ENCODE measurements around the gene APOA4.
A peak's percentile ranks its signal among the peaks of the same experiment; 100 is the strongest.
"Not testable (repeated sequence)": the region's sequence is repeated elsewhere in the genome, so short reads cannot be mapped to it uniquely, and the experiment has no call there.

The APOA4 gene

DNA sequence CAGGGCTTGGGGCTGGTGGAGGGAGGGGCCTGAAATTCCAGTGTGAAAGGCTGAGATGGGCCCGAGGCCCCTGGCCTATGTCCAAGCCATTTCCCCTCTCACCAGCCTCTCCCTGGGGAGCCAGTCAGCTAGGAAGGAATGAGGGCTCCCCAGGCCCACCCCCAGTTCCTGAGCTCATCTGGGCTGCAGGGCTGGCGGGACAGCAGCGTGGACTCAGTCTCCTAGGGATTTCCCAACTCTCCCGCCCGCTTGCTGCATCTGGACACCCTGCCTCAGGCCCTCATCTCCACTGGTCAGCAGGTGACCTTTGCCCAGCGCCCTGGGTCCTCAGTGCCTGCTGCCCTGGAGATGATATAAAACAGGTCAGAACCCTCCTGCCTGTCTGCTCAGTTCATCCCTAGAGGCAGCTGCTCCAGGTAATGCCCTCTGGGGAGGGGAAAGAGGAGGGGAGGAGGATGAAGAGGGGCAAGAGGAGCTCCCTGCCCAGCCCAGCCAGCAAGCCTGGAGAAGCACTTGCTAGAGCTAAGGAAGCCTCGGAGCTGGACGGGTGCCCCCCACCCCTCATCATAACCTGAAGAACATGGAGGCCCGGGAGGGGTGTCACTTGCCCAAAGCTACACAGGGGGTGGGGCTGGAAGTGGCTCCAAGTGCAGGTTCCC is 6.5 kb upstream of the APOA4 start, which contains the start of gene APOC3:
TSS of gene APOC3 (plus strand) at position 383 of the 659 bp plus-strand sequence. CDS start 676 bp downstream, outside the sequence.
- no peak for DNase-seq (ENCODE audit: low spot score)

DNA sequence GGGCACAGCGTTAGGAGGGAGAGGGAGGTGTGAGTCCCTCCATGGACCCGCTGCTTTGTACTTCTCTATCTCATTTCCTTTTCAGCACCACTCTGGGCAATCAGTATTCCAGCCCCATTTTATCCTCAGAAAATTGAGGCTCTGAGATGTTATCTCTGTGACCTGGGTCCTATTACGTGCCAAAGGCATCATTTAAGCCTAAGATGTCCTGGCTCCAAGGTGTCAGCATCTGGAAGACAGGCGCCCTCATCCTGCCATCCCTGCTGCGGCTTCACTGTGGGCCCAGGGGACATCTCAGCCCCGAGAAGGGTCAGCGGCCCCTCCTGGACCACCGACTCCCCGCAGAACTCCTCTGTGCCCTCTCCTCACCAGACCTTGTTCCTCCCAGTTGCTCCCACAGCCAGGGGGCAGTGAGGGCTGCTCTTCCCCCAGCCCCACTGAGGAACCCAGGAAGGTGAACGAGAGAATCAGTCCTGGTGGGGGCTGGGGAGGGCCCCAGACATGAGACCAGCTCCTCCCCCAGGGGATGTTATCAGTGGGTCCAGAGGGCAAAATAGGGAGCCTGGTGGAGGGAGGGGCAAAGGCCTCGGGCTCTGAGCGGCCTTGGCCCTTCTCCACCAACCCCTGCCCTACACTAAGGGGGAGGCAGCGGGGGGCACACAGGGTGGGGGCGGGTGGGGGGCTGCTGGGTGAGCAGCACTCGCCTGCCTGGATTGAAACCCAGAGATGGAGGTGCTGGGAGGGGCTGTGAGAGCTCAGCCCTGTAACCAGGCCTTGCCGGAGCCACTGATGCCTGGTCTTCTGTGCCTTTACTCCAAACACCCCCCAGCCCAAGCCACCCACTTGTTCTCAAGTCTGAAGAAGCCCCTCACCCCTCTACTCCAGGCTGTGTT is 5.8 kb upstream of the APOA4 start:
- DNase-seq (ENCODE audit: low spot score): no peak

DNA sequence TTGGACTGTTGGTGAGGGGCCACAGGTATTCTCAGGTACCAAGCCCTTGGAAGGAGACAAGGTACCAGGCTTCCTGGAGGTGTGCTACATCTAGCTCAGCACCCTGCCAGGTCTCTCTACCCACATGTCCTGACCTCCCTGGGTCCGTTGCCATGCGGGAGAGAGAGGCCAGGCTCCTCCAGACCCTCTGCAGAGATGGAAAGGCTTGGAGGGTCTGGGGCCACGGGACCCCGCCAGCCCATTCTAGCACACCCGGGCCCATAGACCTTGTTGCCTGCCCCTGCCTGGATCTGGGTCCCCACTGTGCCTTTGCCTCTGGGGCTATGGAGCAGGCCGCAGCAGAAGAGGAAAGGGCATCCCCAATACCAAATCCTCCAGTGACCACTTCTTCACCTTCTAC is 4.4 kb upstream of the APOA4 start:
- no peak for DNase-seq (ENCODE audit: low spot score)

DNA sequence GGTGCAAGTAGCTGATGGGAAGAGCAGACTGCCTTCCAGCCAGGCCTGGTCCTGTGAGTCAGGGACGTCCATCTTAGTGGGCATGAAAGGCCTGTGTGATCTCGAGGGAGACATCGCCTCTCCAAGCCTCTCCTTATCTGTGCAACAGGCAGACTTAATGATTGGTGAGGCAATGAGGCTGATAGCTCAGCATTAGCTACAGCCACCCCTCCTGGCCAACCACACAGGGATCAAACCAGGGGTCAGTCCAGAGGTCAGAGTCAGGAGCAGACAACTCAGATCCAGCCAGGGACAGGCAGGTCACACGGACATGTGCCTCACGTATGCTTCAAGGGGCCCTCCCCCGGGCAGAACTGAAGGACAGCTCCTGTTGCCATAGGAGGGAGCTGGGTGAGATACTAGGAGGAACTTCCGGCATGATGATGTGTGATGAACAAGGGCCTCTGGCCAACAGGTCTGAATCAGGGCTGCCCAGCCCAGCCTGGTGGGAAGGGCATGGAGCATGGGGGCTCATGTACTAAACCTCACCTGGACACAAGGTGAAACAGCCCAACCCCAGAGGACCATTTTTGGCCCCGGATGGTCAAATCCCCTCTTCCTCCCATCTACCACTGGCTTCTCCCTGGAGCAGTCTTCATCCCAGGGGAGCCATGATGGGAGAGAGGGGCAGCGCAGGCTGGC is 3.8 kb upstream of the APOA4 start:
- no peak for DNase-seq (ENCODE audit: low spot score)

DNA sequence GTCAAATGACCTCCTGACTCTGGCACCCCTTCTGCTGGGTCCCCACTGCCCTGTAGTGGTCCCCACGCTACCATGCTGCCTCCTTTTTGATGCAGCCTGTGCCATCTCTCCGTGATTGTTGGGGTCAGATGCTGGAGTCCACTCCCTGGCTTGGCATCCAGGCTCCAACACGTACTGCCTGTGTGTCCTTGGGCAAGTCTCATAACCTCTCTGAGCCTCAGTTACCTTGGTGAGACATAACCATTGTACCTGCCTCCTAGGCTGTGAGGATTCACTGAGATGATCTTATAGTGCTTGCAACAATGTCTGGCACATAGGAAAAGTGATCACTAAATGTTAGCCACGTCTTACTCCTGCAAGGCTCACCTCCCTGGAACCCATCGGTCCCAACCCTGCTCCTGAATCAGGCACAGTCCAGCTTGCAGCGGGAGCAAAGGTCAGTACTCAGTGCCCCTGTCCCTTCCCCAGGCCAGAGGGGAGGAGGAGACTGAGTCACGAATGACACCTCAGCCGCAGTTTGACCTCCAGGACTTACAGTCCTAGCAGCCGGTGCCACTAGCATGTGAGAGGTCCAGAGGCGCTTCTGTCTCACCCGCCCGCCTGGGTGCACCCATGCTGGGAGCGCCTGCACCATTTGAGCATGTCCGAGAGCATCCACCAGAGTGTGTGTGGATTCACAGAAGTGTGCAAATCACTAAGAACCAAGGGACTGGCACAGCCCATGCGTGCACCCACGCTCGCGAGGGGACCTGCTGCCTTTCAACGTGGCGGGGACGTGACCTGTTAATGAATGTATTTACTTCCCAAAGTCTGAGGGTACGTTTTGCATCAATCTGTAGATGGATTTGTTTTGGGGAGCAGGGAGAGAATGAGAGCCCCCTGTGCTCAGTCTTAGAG is 3.0 kb upstream of the APOA4 start:
- no peak for DNase-seq (ENCODE audit: low spot score)

DNA sequence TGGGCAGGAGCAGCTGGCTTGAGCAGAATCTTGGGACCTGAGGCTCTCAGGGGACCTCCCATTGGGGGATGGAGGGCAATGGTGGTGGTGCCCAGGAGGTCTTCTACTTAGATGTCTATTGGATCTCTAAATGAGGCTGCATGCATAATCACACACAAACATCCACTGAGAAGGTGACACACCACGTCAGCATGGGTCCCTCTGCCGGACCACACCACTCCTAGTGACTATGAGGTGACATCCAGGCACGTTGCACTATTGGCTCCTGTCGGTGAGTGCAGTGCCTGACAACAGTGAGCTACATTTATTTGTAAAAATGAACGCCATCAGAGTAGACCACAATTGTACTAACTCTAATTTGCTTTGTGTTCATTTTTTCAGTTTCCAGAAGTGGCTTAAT is 2.3 kb upstream of the APOA4 start:
- no peak for DNase-seq (ENCODE audit: low spot score)

DNA sequence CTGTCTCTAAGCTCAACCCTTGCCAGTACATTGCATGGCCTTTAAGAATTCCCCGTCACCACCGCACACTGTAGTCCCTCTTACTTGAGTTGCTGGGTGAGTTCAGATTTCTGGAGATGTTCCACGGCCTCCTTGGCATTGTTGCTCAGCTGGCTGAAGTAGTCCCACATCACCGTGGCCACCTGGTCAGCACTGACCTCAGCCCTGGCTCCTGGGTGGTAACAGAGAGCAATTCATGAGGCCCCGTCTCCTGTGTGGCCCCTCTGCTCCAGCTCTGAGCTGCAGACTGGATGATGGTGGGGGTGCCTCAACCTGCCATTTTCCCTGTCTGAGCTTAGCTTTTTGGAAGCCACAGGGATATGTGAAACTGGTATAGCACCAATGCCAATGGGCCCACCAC is 529 bp downstream of the APOA4 start:
- DNase-seq (ENCODE audit: low spot score): no peak

DNA sequence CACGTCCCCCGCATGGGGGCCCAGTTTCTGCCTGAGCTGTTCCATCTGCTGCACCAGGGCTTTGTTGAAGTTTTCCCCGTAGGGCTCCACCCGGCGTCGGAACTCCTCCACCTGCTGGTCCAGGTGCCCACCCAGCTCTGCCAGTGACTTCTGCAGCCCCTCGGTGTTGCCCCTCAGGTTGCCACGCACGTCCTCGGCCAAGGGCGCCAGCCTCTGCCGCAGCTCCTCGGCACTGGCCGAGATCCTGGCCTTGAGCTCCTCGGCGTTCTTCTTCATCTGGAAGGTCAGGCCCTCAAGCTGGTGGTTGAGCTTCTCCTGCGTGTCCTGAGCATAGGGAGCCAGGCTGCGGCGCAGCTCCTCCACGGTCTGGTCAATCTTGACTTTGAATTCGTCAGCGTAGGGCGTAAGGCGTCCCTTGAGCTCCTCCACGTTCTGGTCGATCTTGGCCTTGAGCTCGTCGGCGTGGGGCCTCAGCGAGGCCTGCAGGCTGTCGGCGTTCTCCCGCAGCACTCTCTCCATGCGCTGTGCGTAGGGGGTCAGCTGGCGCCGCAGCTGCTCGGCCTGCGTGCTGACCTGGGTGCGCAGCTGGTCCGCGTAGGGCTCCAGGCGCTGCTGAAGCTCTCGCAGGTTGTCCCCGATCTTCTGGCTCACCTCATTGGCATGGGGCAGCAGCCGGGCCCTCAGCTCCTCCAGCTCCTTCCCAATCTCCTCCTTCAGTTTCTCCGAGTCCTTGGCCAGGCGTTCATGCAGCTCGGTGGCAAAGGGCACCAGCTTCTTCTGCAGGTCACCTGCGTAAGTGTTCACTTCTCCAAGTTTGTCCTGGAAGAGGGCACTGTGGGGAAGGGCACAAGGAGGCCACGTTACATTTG is 1.8 kb downstream of the APOA4 start:
- peak; percentile 2 for DNase-seq (ENCODE audit: low spot score)

DNA sequence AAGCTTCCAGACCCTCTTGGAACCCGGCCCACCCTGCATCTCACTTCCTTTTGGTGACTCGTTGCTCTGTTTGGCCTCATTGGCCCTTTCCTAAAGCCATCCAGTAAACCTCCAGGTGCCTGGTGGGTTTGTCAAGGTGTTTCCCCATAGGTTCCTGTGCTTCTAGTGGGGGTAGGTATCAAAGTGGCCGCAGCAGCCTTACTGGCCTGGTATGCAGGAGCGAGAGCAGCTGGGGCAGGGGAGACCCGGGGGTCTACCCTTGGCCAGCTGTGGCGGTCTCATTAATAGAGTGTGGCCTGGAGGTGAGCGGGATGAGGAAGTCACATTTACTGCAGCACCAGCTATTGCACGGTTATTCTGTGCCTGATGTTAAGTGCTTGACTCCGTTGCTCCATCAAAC is 4.1 kb downstream of the APOA4 start:
- DNase-seq (ENCODE audit: low spot score): no peak

DNA sequence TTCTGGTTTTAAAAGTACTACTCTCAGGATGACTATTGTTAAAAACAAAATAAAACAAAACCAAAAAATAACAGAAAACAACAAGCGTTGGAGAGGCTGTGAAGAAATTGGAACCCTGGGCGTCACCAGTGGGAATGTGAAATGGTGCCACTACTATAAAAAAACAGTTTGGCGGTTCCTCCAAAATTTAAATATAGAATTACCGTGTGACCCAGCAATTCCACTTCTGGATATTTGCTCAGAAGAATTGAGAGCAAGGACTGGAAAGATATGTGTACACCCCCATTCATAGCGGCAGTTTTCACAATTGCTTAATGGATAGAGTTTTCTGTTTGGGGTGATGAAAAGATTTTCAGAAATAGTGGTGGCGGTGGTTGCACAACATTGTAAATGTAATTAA is 8.6 kb downstream of the APOA4 start:
- no peak for DNase-seq (ENCODE audit: low spot score)

DNA sequence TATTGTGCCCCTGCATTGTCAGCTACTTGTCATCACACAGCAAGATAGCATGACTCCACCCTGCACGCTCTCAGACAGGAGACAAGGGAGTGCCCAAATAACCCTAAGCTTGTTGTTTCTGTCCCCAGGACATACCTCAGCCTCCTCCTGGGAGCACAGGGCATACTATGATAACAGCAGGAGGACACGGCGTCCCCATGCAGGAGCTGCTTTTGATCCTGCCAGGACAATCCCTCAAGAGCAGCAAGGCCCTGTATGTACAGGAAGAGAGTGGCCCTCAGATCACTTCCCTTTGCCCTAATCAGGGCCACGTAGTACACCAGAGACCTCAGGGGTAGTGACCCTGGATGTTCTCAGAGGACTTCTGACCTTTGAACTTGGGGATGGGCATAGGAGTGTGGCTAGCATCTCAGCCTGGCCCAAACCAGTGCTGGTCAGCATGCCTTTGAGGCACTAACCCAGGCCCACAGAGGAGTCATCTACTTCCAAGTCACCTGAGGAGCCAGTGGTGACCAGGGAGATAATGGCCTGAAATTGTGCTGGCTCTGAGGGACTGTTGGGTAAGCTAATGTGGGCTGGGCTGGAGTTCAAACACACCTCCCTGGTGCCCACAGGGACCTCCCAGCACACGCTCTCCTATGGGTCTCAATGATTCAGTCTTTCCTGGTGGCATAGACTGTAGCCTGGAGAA is 9.2 kb downstream of the APOA4 start:
- DNase-seq (ENCODE audit: low spot score): no peak

DNA sequence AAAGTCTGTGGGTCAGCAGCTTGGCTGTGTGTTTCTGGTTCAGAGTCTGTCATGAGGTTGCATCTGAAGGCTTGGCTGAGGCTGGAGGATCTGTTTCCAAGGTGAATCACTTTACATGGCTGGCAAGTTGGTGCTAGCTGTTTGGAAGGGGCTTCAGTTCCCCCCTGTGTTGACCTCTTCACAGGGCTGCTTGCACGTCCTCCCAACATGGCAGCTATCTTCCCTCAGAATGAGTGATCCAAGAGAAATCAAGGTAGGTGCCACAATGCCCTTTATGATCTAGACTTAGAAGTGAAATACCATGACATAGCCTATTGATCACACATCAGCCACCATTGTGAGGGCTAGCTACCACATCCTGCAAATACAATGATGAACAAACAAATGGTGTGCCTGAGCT is 9.9 kb downstream of the APOA4 start:
- DNase-seq (ENCODE audit: low spot score): no peak

DNA sequence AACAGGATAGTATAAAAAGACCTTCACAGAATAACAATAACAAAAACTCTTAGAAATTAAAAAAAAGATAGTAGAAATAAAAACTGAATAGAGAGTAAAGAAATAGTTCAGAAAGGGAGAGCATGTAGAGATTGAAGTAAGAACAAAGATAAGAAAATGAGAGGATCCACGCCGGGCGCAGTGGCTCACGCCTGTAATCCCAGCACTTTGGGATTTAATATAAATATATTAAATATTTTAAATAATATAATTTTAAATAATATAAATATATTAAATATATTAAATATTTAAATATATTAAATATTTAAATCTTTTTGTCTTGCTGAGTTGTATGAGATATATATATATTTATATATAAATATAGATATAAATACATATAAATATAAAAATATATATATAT is 11.0 kb downstream of the APOA4 start:
- DNase-seq (ENCODE audit: low spot score): no peak

DNA sequence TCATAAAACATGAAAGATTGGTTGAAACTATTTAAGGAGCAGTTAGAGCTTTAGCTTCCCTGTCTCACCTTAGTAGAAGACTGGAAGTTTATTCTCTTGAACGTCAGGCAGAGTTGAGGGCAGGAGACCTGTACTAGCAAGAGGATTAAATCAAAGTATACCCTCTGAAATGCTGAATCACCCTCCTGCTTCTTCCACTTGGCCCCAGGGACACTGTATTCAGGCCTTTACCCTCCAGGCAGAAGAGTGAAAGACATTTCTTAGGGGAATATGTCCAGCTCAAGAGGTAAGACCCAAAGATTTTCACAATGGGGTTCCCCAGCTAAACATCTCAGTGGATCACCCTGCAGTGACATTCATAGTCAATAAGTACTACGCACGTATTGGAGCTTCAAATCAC is 11.9 kb downstream of the APOA4 start:
- no peak for DNase-seq (ENCODE audit: low spot score)

DNA sequence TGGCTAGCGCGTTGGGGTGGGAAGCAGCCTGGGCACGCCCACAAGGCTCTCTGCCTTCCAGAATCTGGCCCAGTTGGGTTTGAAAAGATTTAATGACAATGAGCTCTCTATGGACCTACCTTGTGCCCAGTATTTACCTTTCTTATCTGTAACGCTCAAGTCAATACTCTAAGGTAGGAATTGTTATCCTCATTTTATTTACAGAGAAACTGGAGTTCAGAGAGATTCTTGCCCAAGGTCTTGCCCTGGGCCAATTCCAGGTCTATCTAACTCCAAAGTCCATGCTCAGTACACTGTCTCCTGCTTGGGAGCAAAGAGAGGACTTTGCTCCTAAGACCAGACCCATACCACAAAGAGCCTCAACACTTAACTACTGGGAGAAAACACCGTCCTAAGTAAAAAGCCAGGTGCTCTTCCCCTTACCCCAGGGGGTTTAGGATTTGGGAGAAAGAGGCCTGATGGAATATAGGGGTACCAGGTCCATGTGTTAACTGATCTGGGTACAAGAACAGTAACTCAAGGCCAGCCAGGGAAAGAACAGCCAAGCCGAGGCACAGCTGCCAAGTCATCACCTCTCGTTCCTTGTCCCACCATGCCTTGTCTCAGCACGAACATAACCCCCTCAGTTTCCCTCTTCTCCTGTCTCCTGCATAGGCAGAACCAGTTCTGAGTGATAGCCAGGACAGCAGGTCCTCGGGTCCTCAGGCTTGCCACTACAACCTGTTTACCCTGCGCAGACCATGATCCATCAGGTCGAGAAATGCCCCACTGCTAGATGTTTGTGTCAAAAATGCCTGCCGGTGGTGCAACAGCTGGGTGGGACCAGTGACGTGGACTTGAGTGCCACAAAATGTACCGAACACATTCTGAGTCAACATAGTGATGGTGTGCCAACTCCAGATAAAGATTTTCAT is 14.6 kb downstream of the APOA4 start:
- no peak for DNase-seq (ENCODE audit: low spot score)

DNA sequence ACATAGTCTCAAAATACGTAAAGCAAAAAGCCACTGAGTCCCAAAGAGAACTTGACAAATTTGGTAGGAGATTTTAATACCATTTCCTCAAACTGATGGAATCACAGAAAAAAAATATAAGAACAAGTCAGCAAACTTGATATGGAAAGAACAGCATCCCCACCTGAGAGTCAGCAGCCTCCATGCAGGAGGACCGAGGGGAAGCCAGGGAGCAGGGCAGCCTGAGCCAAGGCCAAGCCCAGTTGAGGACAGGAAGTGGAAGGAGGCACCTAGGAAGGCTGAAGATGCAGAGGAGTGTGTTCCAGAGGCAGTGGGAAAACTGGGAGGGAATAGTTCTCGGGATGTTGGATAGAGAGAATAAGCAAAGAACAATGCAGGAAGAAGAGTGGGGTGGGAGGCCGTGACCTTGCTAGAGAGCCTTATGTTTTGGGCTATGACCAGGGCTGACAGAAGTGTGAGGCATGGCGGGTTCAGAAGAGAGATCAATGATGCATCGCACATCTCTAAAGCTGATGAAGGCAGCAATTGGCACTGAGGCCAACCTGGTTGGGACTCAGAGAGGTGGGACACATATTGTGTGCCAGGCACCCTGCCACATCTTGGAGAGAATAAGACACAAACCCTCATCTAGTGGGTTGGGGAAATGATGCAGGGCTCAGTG is 15.4 kb downstream of the APOA4 start:
- no peak for DNase-seq (ENCODE audit: low spot score)

DNA sequence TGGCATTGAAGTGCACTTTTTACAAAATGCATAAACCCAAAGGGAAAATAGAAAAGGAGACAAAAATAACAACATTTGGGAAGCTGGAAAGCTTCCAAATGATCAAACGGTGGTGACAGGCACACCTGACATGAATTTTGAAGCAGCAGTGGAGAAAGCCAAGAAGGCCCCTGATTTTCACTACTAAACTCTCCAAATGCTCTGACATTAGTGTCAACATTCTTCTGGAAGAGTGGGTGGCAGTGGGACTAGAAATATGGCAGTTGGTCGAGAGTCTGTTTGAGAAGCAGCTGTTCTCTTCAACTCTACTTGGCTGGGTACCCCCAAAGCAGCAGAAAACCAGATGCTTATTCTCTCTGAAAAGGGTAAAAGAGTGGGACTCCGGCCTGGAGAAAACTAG is 19.1 kb downstream of the APOA4 start:
- DNase-seq (ENCODE audit: low spot score): no peak

DNA sequence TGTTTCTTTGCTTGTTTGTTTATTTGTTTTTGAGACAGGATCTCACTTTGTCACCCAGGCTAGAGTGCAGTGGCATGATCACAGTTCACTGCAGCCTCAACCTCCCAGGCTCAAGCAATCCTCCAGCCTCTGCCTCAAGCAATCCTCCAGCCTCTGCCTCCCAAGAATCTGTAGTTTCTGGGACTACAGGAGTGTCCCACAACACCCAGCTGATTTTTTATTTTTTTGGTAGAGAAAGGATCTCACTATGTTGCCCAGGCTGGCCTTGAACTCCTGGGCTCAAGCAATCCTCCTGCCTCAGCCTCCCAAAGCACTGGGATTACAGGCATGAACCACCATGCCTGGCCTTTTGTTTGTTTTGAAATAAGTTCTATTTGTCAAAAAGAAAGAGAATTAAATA is 21.4 kb downstream of the APOA4 start:
- not testable (repeated sequence) for DNase-seq (ENCODE audit: low spot score)

DNA sequence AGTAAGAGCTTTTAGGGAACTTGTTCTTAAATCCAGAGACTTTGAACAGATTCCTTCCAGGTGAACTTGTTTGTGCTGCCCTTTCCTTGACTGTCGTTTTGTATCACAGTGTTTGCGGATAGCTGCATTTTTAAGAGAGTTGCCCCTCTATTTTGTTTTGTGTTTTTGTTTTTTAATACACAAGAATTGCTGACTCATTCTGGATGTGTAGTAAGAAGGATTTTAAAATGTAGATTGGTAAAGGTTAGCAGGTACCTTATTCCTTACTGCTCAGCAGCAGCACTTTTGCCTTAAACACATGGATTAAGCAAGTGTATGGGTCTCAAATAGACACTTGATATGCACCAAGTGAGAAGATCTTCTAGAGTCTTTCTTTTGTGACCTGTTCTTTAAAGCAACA is 22.5 kb downstream of the APOA4 start:
- no peak for DNase-seq (ENCODE audit: low spot score)

Data from iPS-NIHi11 (cell line).